GM20000 (cell line): ENCODE results near the gene MRPS25.
"Not testable (repeated sequence)": the region's sequence is repeated elsewhere in the genome, so short reads cannot be mapped to it uniquely, and the experiment has no call there.

ENCODE experiments used
- DNase-seq: peaks from one replicate; pipeline ENCODE4 v3.0.0; 2012; ENCODE audit warnings: low spot score
- TF ChIP-seq, protein P1 (sequence below): IDR thresholded peaks from 2 replicates; pipeline ENCODE4 v1.5.1; 2012; ENCODE audit warnings: mild to moderate bottlenecking, control low read depth; ENCODE audit errors: extremely low read depth, missing control alignments

MRPS25 gene

GRCh38 chr3:15010664-15011063, 54.5 kb downstream of the MRPS25 start:
- no peak for DNase-seq
- TF ChIP-seq, protein P1, sequence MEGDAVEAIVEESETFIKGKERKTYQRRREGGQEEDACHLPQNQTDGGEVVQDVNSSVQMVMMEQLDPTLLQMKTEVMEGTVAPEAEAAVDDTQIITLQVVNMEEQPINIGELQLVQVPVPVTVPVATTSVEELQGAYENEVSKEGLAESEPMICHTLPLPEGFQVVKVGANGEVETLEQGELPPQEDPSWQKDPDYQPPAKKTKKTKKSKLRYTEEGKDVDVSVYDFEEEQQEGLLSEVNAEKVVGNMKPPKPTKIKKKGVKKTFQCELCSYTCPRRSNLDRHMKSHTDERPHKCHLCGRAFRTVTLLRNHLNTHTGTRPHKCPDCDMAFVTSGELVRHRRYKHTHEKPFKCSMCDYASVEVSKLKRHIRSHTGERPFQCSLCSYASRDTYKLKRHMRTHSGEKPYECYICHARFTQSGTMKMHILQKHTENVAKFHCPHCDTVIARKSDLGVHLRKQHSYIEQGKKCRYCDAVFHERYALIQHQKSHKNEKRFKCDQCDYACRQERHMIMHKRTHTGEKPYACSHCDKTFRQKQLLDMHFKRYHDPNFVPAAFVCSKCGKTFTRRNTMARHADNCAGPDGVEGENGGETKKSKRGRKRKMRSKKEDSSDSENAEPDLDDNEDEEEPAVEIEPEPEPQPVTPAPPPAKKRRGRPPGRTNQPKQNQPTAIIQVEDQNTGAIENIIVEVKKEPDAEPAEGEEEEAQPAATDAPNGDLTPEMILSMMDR = no peak

DNA sequence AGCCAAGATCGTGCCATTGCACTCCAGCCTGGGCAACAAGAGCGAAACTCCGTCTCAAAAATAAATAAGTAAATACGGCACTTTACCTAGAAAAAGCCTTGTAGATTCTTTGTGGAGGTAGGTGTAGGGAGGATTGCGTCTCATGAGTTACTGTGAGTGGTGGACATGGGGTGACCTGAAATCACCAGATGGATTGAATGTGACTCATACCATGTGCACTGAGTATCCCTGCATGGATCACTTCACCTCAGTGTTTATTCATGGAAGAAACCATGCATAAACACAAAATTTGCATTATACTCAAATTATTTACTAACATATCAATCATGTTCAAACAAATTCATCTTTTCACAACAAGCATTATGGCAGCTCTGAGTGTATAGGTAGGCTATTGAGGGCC, 55.9 kb downstream of the MRPS25 start:
- TF ChIP-seq, protein P1 = no peak
- DNase-seq = no peak

- DNase-seq = no peak
- TF ChIP-seq, protein P1 = no peak
These were observed 57.4 kb downstream of the MRPS25 start for GRCh38 chr3:15007681-15008141.

DNA sequence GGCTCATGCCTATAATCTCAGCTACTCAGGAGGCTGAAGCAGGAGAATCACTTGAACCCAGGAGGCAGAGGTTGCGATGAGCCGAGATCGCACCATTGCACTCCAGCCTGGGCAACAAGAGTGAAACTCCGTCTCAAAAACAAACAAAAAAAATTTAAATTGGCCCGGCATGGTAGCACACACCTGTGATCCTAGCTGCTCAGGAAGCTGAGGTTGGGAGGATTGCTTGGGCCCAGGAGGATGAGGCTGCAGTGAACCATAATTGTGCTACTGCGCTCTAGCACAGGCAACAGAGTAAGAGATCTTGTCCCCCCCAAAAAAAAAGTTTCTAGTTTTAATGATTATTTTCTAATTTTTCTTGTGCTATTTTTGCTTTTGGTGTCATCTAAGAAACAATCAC, 65.9 kb downstream of the MRPS25 start:
- DNase-seq = not testable (repeated sequence)
